Measurements from ENCODE around the gene APOA5. TPM values are rescaled to one million over a fixed set of nuclear protein-coding genes. Genes with fewer than 3 reads are reported as not detected.

The APOA5 gene
- total and polyA plus RNA-seq, 9 of the 15 experiments (the other 6 are each of a cell fraction or from before 2014, with no cell fraction given) = not detected

DNA sequence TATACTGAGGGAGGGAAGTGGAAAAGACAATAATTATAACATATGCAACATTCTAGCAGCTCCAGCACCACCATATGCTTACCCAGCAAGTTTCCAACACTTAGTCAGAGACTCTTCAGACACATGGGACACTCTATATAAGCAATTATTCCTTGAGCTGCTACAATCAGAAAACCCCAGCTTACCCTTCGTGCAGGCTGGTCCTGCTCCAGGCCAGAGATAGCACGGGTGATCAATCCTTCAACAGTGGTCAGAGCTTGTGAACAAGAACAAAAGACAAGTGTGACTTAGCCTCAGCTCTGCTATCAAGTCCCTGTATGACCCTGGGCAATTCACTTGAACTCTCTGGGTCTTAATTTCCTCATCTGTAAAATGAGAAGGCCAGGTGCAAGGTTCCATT, 5.4 kb downstream of the APOA5 start (continued):
- TF ChIP-seq, protein P1, sequence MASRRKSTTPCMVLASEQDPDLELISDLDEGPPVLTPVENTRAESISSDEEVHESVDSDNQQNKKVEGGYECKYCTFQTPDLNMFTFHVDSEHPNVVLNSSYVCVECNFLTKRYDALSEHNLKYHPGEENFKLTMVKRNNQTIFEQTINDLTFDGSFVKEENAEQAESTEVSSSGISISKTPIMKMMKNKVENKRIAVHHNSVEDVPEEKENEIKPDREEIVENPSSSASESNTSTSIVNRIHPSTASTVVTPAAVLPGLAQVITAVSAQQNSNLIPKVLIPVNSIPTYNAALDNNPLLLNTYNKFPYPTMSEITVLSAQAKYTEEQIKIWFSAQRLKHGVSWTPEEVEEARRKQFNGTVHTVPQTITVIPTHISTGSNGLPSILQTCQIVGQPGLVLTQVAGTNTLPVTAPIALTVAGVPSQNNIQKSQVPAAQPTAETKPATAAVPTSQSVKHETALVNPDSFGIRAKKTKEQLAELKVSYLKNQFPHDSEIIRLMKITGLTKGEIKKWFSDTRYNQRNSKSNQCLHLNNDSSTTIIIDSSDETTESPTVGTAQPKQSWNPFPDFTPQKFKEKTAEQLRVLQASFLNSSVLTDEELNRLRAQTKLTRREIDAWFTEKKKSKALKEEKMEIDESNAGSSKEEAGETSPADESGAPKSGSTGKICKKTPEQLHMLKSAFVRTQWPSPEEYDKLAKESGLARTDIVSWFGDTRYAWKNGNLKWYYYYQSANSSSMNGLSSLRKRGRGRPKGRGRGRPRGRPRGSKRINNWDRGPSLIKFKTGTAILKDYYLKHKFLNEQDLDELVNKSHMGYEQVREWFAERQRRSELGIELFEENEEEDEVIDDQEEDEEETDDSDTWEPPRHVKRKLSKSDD (conservative IDR thresholded peaks at IDR 0.05; ENCODE audit: low read length) = no peak
- no peak for TF ChIP-seq CC2D1A (IDR thresholded peaks at IDR 0.05)
- TF ChIP-seq ZBTB11 (CRISPR knock-in tag; IDR thresholded peaks at IDR 0.05) = no peak
- no peak for TF ChIP-seq ZNF431 (CRISPR knock-in tag; IDR thresholded peaks at IDR 0.05)
- TF ChIP-seq ZNF140 (CRISPR knock-in tag; IDR thresholded peaks at IDR 0.05) = no peak
- TF ChIP-seq, protein P2, sequence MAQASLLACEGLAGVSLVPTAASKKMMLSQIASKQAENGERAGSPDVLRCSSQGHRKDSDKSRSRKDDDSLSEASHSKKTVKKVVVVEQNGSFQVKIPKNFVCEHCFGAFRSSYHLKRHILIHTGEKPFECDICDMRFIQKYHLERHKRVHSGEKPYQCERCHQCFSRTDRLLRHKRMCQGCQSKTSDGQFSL (CRISPR knock-in tag; IDR thresholded peaks at IDR 0.05) = no peak
- TF ChIP-seq, protein P2 (tag; IDR thresholded peaks at IDR 0.05) = no peak
- TF ChIP-seq, protein P3, sequence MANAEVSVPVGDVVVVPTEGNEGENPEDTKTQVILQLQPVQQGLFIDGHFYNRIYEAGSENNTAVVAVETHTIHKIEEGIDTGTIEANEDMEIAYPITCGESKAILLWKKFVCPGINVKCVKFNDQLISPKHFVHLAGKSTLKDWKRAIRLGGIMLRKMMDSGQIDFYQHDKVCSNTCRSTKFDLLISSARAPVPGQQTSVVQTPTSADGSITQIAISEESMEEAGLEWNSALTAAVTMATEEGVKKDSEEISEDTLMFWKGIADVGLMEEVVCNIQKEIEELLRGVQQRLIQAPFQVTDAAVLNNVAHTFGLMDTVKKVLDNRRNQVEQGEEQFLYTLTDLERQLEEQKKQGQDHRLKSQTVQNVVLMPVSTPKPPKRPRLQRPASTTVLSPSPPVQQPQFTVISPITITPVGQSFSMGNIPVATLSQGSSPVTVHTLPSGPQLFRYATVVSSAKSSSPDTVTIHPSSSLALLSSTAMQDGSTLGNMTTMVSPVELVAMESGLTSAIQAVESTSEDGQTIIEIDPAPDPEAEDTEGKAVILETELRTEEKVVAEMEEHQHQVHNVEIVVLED (CRISPR knock-in tag; IDR thresholded peaks at IDR 0.05) = no peak
- TF ChIP-seq, protein P4, sequence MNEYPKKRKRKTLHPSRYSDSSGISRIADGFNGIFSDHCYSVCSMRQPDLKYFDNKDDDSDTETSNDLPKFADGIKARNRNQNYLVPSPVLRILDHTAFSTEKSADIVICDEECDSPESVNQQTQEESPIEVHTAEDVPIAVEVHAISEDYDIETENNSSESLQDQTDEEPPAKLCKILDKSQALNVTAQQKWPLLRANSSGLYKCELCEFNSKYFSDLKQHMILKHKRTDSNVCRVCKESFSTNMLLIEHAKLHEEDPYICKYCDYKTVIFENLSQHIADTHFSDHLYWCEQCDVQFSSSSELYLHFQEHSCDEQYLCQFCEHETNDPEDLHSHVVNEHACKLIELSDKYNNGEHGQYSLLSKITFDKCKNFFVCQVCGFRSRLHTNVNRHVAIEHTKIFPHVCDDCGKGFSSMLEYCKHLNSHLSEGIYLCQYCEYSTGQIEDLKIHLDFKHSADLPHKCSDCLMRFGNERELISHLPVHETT (CRISPR knock-in tag; conservative IDR thresholded peaks at IDR 0.05 in 1 of 2, IDR thresholded peaks at IDR 0.05 in 1 of 2) = no peak
- TF ChIP-seq RFX5 (IDR thresholded peaks at IDR 0.05; ENCODE audit: low read depth, low read length) = no peak
- no peak for TF ChIP-seq ZBTB8A (IDR thresholded peaks at IDR 0.05; ENCODE audit: partially characterized antibody)

Measured in K562 (cell line).